ENCODE results near the gene SLC12A5.

Gene SLC12A5

DNA sequence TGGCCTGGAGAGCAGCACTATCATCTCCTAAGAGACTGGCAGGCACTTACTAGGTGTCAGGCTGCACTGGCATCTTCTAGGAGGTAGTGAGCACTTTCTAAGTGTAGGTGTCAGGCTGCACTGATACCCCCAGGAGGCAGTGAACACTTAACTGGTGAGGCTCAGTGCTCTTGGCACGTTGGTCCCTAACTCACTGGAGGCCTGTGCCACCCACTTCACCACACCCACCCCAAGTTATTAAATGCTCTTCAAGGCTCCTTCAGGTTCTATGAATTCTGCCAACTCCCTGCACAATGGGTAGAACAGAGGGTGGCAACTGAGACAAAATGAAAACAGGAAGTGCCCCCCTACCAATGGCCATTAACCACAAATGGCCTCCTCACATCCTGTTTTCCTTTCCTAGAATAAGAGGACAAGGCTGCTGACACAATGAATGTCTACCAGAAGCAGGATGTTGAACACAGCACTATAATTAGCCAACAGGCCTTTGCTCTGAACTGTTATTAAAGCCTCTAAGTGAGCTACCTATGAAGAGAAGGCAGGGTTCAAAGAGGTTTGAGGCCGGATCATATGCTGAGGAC lies 31.4 kb downstream of the SLC12A5 start:
- TF ChIP-seq, protein P1, sequence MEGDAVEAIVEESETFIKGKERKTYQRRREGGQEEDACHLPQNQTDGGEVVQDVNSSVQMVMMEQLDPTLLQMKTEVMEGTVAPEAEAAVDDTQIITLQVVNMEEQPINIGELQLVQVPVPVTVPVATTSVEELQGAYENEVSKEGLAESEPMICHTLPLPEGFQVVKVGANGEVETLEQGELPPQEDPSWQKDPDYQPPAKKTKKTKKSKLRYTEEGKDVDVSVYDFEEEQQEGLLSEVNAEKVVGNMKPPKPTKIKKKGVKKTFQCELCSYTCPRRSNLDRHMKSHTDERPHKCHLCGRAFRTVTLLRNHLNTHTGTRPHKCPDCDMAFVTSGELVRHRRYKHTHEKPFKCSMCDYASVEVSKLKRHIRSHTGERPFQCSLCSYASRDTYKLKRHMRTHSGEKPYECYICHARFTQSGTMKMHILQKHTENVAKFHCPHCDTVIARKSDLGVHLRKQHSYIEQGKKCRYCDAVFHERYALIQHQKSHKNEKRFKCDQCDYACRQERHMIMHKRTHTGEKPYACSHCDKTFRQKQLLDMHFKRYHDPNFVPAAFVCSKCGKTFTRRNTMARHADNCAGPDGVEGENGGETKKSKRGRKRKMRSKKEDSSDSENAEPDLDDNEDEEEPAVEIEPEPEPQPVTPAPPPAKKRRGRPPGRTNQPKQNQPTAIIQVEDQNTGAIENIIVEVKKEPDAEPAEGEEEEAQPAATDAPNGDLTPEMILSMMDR (IDR thresholded peaks at IDR 0.05; ENCODE audit: borderline replicate concordance, control extremely low read depth, extremely low read depth, insufficient read depth, missing control alignments), result no peak
- in situ Hi-C loops (cut with MboI; ENCODE audit: low sequenced_read_pairs, unreplicated experiment), result no loop called here
- peak; percentile 18 for DNase-seq (ENCODE audit: low spot score)

DNA sequence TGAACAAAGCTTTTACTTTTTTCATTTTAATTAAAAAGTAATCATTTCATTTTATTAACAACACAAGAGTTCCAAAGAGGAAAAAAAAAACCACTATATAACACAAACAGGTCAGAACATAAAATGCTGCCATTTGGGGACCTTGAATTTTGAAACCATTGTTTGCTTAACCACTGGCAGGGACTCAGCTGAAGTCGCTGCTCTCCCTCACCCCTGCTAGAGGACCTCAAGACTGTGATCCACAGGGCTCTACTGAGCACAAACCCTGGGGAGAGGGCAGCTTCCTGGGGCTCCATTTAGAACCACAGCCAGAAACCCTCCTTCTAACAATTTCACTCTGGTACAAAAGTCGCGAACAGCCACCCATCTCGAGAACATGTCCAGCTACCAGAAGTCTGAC lies 32.0 kb downstream of the SLC12A5 start:
- in situ Hi-C loops (cut with MboI; ENCODE audit: low sequenced_read_pairs, unreplicated experiment), result no loop called here
- TF ChIP-seq, protein P1 (IDR thresholded peaks at IDR 0.05; ENCODE audit: borderline replicate concordance, control extremely low read depth, extremely low read depth, insufficient read depth, missing control alignments), result no peak
- no peak for DNase-seq (ENCODE audit: low spot score)

DNA sequence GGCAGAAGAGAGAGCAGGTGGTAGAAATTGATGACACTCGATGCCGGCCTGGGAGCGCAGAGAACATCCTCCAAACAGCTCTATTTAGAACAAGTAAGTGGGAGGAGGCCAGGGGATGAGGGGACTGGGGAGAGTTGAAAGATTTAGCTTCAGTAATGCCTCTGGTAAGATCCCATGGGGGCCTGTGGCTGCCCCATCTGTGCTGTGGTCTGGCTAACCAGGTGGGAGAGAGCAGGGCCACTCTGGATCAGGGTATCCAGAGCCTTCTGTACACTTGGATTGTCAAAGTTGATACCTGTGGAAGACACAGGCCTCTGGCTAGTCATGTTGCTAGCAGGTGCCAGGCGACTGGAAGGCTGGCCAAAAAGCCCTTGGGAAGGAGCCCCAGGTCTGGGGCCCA lies 33.1 kb downstream of the SLC12A5 start:
- no peak for DNase-seq (ENCODE audit: low spot score)
- in situ Hi-C loops (cut with MboI; ENCODE audit: low sequenced_read_pairs, unreplicated experiment), result no loop called here
- TF ChIP-seq, protein P1 (IDR thresholded peaks at IDR 0.05; ENCODE audit: borderline replicate concordance, control extremely low read depth, extremely low read depth, insufficient read depth, missing control alignments), result no peak

DNA sequence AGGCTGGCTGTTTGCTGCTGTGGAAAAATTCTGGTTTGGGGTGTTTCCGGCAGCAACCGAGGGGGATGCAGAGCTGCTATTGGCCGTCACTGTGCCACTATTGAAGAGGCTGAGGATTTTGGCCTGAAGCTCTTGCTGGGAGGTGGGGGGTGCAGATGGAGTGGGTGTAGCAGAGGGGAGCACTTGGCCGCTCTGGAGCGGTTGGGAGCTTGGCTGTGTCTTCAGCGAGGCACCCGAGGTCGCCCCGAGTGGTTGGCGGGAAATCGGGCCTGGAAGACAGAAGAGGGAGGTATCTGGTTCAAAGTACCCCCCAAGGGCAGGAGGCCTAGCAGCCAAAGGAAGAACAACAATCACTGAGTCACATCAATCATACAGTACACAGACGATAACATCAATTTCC lies 33.6 kb downstream of the SLC12A5 start:
- TF ChIP-seq, protein P1 (IDR thresholded peaks at IDR 0.05; ENCODE audit: borderline replicate concordance, control extremely low read depth, extremely low read depth, insufficient read depth, missing control alignments), result no peak
- in situ Hi-C loops (cut with MboI; ENCODE audit: low sequenced_read_pairs, unreplicated experiment), result no loop called here
- no peak for DNase-seq (ENCODE audit: low spot score)

DNA sequence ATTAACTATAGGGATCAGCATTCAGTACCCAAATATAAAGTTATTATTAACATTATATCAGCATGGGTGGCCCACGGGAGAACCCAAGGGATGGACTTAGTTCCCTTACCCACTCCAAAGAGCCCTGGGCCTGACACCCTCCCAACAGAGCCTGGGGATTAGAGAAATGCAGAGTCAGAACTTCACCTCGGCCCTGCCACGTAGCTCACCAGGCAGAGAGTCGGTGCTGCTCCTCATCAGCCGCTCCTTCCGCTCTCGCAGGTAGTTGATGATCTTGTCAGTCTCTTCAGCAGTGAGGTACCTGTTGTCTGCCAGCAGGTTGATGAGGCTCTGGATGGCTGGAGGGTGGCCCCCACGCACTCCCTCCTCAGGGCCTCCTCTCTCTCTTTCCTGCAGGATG lies 34.1 kb downstream of the SLC12A5 start:
- no peak for DNase-seq (ENCODE audit: low spot score)
- in situ Hi-C loops (cut with MboI; ENCODE audit: low sequenced_read_pairs, unreplicated experiment), result no loop called here
- TF ChIP-seq, protein P1 (IDR thresholded peaks at IDR 0.05; ENCODE audit: borderline replicate concordance, control extremely low read depth, extremely low read depth, insufficient read depth, missing control alignments), result no peak

DNA sequence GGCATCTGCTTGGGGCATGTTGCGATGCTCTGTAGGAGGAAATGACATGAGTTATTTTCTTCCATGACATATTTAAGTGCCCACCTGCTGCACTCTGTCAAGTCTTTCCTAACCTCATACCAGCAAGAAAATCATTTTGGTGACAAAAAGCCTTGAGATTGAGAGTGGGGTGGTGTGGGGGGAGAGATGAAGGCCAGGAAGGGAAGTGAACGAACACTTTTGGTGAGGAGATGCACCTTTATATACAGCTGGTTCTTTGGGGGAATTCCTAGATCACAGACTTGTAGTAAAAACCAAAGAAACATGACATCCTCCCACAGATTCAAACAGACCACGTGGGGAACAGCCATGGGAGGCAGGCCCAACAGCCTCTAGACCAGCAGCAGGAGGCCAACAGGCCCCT lies 34.6 kb downstream of the SLC12A5 start:
- peak; percentile 68 for DNase-seq (ENCODE audit: low spot score)
- TF ChIP-seq, protein P1 (IDR thresholded peaks at IDR 0.05; ENCODE audit: borderline replicate concordance, control extremely low read depth, extremely low read depth, insufficient read depth, missing control alignments), result no peak
- in situ Hi-C loops (cut with MboI; ENCODE audit: low sequenced_read_pairs, unreplicated experiment), result no loop called here
